ENCODE data around the gene TCF4.

GRCh38 chr18:55421308-55421614 is 166.7 kb downstream of the TCF4 start:
- no peak for TF ChIP-seq CTCF (conservative IDR thresholded peaks at IDR 0.05; ENCODE audit: low read depth, low read length)
- no peak for TF ChIP-seq EZH2 (IDR thresholded peaks at IDR 0.05; ENCODE audit: borderline replicate concordance, low read depth, low read length, poor library complexity, severe bottlenecking)

Measured in A673 (cell line).